ENCODE measurements around the gene DSEL. TPM values are rescaled to one million over a fixed set of nuclear protein-coding genes. Genes with fewer than 3 reads are reported as not detected.

The DSEL gene
- total RNA-seq, 3 donors from 2014 or later: 1.0 to 5.7 (median 2.1) TPM

- no peaks in the 10 kb centered on the region for H3K9me3 ChIP-seq
- DNase-seq (no peak), ATAC-seq (no peak)
- H3K36me3 ChIP-seq (ENCODE audit: low read depth): no peaks in the 10 kb centered on the region
- H3K4me3 ChIP-seq: no peak overlapping the region
- intact Hi-C loops (cut with DNase I, micrococcal nuclease): no loop called here
- no peaks in the 10 kb centered on the region for H3K4me1 ChIP-seq (ENCODE audit: low read depth)
- TF ChIP-seq, protein P1, sequence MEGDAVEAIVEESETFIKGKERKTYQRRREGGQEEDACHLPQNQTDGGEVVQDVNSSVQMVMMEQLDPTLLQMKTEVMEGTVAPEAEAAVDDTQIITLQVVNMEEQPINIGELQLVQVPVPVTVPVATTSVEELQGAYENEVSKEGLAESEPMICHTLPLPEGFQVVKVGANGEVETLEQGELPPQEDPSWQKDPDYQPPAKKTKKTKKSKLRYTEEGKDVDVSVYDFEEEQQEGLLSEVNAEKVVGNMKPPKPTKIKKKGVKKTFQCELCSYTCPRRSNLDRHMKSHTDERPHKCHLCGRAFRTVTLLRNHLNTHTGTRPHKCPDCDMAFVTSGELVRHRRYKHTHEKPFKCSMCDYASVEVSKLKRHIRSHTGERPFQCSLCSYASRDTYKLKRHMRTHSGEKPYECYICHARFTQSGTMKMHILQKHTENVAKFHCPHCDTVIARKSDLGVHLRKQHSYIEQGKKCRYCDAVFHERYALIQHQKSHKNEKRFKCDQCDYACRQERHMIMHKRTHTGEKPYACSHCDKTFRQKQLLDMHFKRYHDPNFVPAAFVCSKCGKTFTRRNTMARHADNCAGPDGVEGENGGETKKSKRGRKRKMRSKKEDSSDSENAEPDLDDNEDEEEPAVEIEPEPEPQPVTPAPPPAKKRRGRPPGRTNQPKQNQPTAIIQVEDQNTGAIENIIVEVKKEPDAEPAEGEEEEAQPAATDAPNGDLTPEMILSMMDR (IDR thresholded peaks at IDR 0.05): no peak
Measured at GRCh38 chr18:67483237-67483636, 33.3 kb downstream of the DSEL start.

- no peak overlapping the region for H3K4me3 ChIP-seq
- DNase-seq: no peak
- TF ChIP-seq, protein P1 (IDR thresholded peaks at IDR 0.05): no peak
- no peaks in the 10 kb centered on the region for H3K4me1 ChIP-seq (ENCODE audit: low read depth)
- no peak for ATAC-seq
- no peaks in the 10 kb centered on the region for H3K36me3 ChIP-seq (ENCODE audit: low read depth)
- intact Hi-C loops (cut with DNase I, micrococcal nuclease): no loop called here
- H3K9me3 ChIP-seq: no peaks in the 10 kb centered on the region
Measured at GRCh38 chr18:67478249-67478648, 38.3 kb downstream of the DSEL start.

DNA sequence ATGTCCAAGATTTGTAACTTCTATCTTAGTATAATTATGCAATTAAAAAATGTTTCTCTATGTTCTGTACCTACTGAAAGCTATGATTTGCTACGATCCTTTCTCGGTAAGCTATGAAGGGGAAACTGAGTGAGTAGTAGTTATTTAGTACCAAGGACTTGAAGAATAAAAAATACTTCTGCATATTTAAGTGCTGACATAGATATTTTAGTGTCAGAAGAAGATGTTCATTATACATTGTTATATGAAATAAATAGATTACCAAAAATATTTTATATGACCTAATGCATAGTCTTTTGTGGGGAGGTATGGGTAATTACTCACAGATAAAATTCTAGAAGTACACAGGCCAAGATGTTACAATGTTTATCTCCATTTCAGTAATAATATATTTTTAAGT, 39.0 kb downstream of the DSEL start:
- Histone ChIP-seq H3K36me3 (ENCODE audit: low read depth) (no peaks in the 10 kb centered on the region), H3K9me3 (no peaks in the 10 kb centered on the region), H3K4me3 (no peak overlapping the region), H3K4me1 (ENCODE audit: low read depth) (no peaks in the 10 kb centered on the region)
- no peak for DNase-seq
- no peak for ATAC-seq
- TF ChIP-seq, protein P1 (IDR thresholded peaks at IDR 0.05): no peak
- intact Hi-C loops (cut with DNase I, micrococcal nuclease): no loop called here

GRCh38 chr18:67476585-67476984, 39.9 kb downstream of the DSEL start:
- intact Hi-C loops (cut with DNase I, micrococcal nuclease): no loop called here
- TF ChIP-seq, protein P1 (IDR thresholded peaks at IDR 0.05): no peak
- no peaks in the 10 kb centered on the region for H3K9me3 ChIP-seq
- H3K4me3 ChIP-seq: no peak overlapping the region
- no peaks in the 10 kb centered on the region for H3K4me1 ChIP-seq (ENCODE audit: low read depth)
- no peaks in the 10 kb centered on the region for H3K36me3 ChIP-seq (ENCODE audit: low read depth)
- ATAC-seq (no peak), DNase-seq (no peak)

GRCh38 chr18:67475673-67476072, 40.8 kb downstream of the DSEL start:
- TF ChIP-seq, protein P1 (IDR thresholded peaks at IDR 0.05): no peak
- H3K4me1 ChIP-seq (ENCODE audit: low read depth): no peaks in the 10 kb centered on the region
- H3K4me3 ChIP-seq: no peak overlapping the region
- intact Hi-C loops (cut with DNase I, micrococcal nuclease): no loop called here
- no peaks in the 10 kb centered on the region for H3K36me3 ChIP-seq (ENCODE audit: low read depth)
- DNase-seq (no peak), ATAC-seq (no peak)
- no peaks in the 10 kb centered on the region for H3K9me3 ChIP-seq

GRCh38 chr18:67468038-67468437, 48.5 kb downstream of the DSEL start:
- no peaks in the 10 kb centered on the region for H3K4me1 ChIP-seq (ENCODE audit: low read depth)
- no peaks in the 10 kb centered on the region for H3K9me3 ChIP-seq
- intact Hi-C loops (cut with DNase I, micrococcal nuclease): no loop called here
- TF ChIP-seq, protein P1 (IDR thresholded peaks at IDR 0.05): no peak
- no peak overlapping the region for H3K4me3 ChIP-seq
- H3K36me3 ChIP-seq (ENCODE audit: low read depth): no peaks in the 10 kb centered on the region
- ATAC-seq (no peak), DNase-seq (no peak)

All from mucosa of descending colon (tissue), 3 donors.